Measurements from ENCODE around the gene PVALEF. TPM values are rescaled to one million over a fixed set of nuclear protein-coding genes. Genes with fewer than 3 reads are reported as not detected.

PVALEF gene
- total and polyA plus RNA-seq, 2 donors (not counting 3 experiments of a cell fraction or from before 2014, with no cell fraction given) = not detected

- FAIRE-seq = no peak
- intact Hi-C loops (cut with micrococcal nuclease) = no loop called here
- no peak for TF ChIP-seq EZH2 (IDR thresholded peaks at IDR 0.05; ENCODE audit: borderline replicate concordance, low read depth, low read length, severe bottlenecking)
- TF ChIP-seq FOS (IDR thresholded peaks at IDR 0.05; ENCODE audit: borderline replicate concordance, insufficient read depth, low read length) = no peak
- no peak for TF ChIP-seq GATA2 (IDR thresholded peaks at IDR 0.05; ENCODE audit: insufficient read depth, insufficient read length, low read depth, low read length)
- TF ChIP-seq POLR2A (IDR thresholded peaks at IDR 0.05; ENCODE audit: low read depth, low read length) = no peak
- Histone ChIP-seq H3K9me1 (replicated peaks; ENCODE audit: control insufficient read depth, extremely low read depth, insufficient read depth, low read length) (no peaks in the 10 kb centered on the region), H2AFZ (ENCODE audit: low read depth, low read length) (no peak overlapping the region), H3K27ac (ENCODE audit: insufficient read depth, low read depth, low read length) (no peak overlapping the region), H3K79me2 (ENCODE audit: control insufficient read depth, insufficient read depth, low read length) (no peaks in the 10 kb centered on the region), H3K4me3 (replicated peaks in 1 of 3; ENCODE audit: insufficient read depth in 1 of 3, low read depth in 1 of 3, low read length in 3 of 3) (no peak overlapping the region), H3K9ac (replicated peaks; ENCODE audit: extremely low read depth, insufficient read depth, low read length) (no peak overlapping the region), H3K36me3 (ENCODE audit: control insufficient read depth in 2 of 2, extremely low read depth in 1 of 2, insufficient read depth in 2 of 2, low read length in 2 of 2) (peaks cover 0 to 4% of the 10 kb centered on the region in 2 experiments), H3K27me3 (ENCODE audit: control insufficient read depth in 2 of 2, insufficient read depth in 2 of 2, low read length in 2 of 2) (no peaks in the 10 kb centered on the region), H3K4me1 (ENCODE audit: control insufficient read depth, extremely low read depth, insufficient read depth, low read length) (peaks cover 6% of the 10 kb centered on the region), H3K9me3 (replicated peaks; ENCODE audit: control insufficient read depth, insufficient read depth, low read length) (no peaks in the 10 kb centered on the region), H4K20me1 (replicated peaks; ENCODE audit: control insufficient read depth, extremely low read depth, insufficient read depth, low read length) (no peaks in the 10 kb centered on the region), H3K4me2 (ENCODE audit: insufficient read depth, low read length) (no peak overlapping the region)
- no peak for DNase-seq (ENCODE audit: low read depth, low spot score)
- dilution Hi-C loops (cut with MboI; ENCODE audit: extremely low pct_ligation_motif_present, low sequenced_read_pairs) = no loop called here
- POLR2A ChIA-PET = no interaction called here
- no TSS peak for BruUV-seq (replicated peaks)
- CTCF ChIA-PET = no interaction called here
These were observed 43.8 kb downstream of the PVALEF start for GRCh38 chr17:81209141-81209540.

GRCh38 chr17:81210466-81210865 lies 45.2 kb downstream of the PVALEF start:
- H3K9me3 ChIP-seq (replicated peaks; ENCODE audit: control insufficient read depth, insufficient read depth, low read length) = no peaks in the 10 kb centered on the region
- no peak overlapping the region for H3K9ac ChIP-seq (replicated peaks; ENCODE audit: extremely low read depth, insufficient read depth, low read length)
- dilution Hi-C loops (cut with MboI; ENCODE audit: extremely low pct_ligation_motif_present, low sequenced_read_pairs) (no loop called here), intact Hi-C loops (cut with micrococcal nuclease) (no loop called here)
- ChIA-PET POLR2A (no interaction called here), CTCF (interaction anchor here (1.0 kb wide), 2 partner anchors 10 to 68 kb away, joined by 4 to 5 read pairs; no protein-coding TSS in a partner anchor)
- peak; percentile 68 for FAIRE-seq
- H3K4me2 ChIP-seq (ENCODE audit: insufficient read depth, low read length) = peak overlapping the region; percentile 21
- H3K27ac ChIP-seq (ENCODE audit: insufficient read depth, low read depth, low read length) = no peak overlapping the region
- peaks cover 6% of the 10 kb centered on the region for H3K4me1 ChIP-seq (ENCODE audit: control insufficient read depth, extremely low read depth, insufficient read depth, low read length)
- TF ChIP-seq JUN (IDR thresholded peaks at IDR 0.05; ENCODE audit: borderline replicate concordance, insufficient read depth, insufficient read length, low read depth) (no peak), CTCF (IDR thresholded peaks at IDR 0.05; ENCODE audit: extremely low read depth in 1 of 2, insufficient read depth in 1 of 2, low read depth in 1 of 2, low read length in 2 of 2) (no peak), EZH2 (IDR thresholded peaks at IDR 0.05; ENCODE audit: borderline replicate concordance, low read depth, low read length, severe bottlenecking) (no peak), POLR2AphosphoS5 (IDR thresholded peaks at IDR 0.05; ENCODE audit: insufficient read depth, low read depth, low read length) (no peak), MAX (IDR thresholded peaks at IDR 0.05; ENCODE audit: insufficient read depth, insufficient read length) (no peak), POLR2A (IDR thresholded peaks at IDR 0.05; ENCODE audit: low read depth, low read length) (no peak), MYC (IDR thresholded peaks at IDR 0.05; ENCODE audit: low read depth, low read length) (no peak), GATA2 (IDR thresholded peaks at IDR 0.05; ENCODE audit: insufficient read depth, insufficient read length, low read depth, low read length) (no peak), FOS (IDR thresholded peaks at IDR 0.05; ENCODE audit: borderline replicate concordance, insufficient read depth, low read length) (no peak)
- H3K79me2 ChIP-seq (ENCODE audit: control insufficient read depth, insufficient read depth, low read length) = no peaks in the 10 kb centered on the region
- H3K4me3 ChIP-seq (replicated peaks in 1 of 3; ENCODE audit: insufficient read depth in 1 of 3, low read depth in 1 of 3, low read length in 3 of 3) = no peak overlapping the region
- H3K36me3 ChIP-seq (ENCODE audit: control insufficient read depth in 2 of 2, extremely low read depth in 1 of 2, insufficient read depth in 2 of 2, low read length in 2 of 2) = peaks cover 0 to 4% of the 10 kb centered on the region in 2 experiments
- no peaks in the 10 kb centered on the region for H3K9me1 ChIP-seq (replicated peaks; ENCODE audit: control insufficient read depth, extremely low read depth, insufficient read depth, low read length)
- no TSS peak for BruUV-seq (replicated peaks)
- H4K20me1 ChIP-seq (replicated peaks; ENCODE audit: control insufficient read depth, extremely low read depth, insufficient read depth, low read length) = no peaks in the 10 kb centered on the region
- peak; percentile 55 for DNase-seq (ENCODE audit: low read depth, low spot score)
- H3K27me3 ChIP-seq (ENCODE audit: control insufficient read depth in 2 of 2, insufficient read depth in 2 of 2, low read length in 2 of 2) = no peaks in the 10 kb centered on the region
- no peak overlapping the region for H2AFZ ChIP-seq (ENCODE audit: low read depth, low read length)
